ENCODE data around the gene EID2B. TPM values are rescaled to one million over a fixed set of nuclear protein-coding genes. Genes with fewer than 3 reads are reported as not detected.

EID2B gene
- total and polyA plus RNA-seq, 9 of the 15 experiments (the other 6 are each of a cell fraction or from before 2014, with no cell fraction given): 2.8 to 8.8 (median 4.8) TPM

DNA sequence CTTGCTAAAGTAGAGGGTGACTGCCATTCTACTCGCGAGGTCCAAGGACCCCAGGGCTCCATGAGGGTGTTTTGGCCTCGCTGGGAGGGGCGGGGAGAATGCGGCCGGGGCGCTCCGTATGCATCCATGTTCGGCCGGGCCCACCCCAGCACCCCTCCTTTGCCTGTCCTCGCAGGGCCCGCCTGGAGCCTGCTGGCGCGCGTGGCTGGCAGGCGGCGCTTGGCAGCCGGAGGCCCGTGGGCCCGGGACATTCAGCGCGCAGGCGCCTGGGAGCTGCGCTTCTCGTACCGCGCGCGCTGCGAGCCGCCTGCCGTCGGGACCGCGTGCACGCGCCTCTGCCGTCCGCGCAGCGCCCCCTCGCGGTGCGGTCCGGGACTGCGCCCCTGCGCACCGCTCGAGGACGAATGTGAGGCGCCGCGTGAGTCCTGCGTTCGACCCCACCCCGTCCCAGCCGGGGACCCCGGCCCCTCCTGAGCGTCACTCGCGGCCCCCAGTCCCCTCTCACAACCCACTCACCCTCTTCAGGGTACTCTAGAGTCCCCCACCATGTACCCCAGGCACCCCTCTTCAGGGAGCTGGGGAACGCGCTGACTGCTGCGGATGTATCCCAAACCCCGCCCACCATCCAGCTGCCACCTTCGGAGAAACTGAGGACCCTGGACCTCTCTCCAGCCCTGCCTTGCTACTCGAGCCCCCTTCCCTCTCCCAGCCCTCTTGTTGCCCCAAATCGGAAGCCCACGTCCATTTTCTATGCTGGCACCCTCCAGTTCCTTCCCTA lies 29.8 kb downstream of the EID2B start (continued):
- TF ChIP-seq ZNF217 (CRISPR knock-in tag; IDR thresholded peaks at IDR 0.05) (peak; percentile 76; the same call in 1 of the 2 replicates), TCF3 (CRISPR knock-in tag; IDR thresholded peaks at IDR 0.05) (peak; percentile 46), FOSL1 (tag; conservative IDR thresholded peaks at IDR 0.05) (peak; percentile 25; the same call in 1 of the 2 replicates), ZBTB43 (CRISPR knock-in tag; IDR thresholded peaks at IDR 0.05) (peak; percentile 96), AFF4 (CRISPR knock-in tag; IDR thresholded peaks at IDR 0.05) (peak; percentile 82), NONO (IDR thresholded peaks at IDR 0.05; ENCODE audit: low read depth in 2 of 2, low read length in 1 of 2) (peak in 1 of 2 experiments; percentile 83; a peak in 2 of 4 replicates), ZFX (CRISPR knock-in tag; IDR thresholded peaks at IDR 0.05) (peak; percentile 86), MAFK (IDR thresholded peaks at IDR 0.05; ENCODE audit: low read length) (no peak), TEAD1 (CRISPR knock-in tag; IDR thresholded peaks at IDR 0.05) (peak in 1 of 2 experiments; percentile 97; a peak in 2 of 4 replicates), ZNF282 (CRISPR knock-in tag; IDR thresholded peaks at IDR 0.05) (peak; percentile 99), TOE1 (IDR thresholded peaks at IDR 0.05; ENCODE audit: borderline replicate concordance) (no peak; the same call in 1 of the 2 replicates), TOE1 (CRISPR knock-in tag; IDR thresholded peaks at IDR 0.05; ENCODE audit: borderline replicate concordance, low read depth) (peak; percentile 99), PHF8 (IDR thresholded peaks at IDR 0.05; ENCODE audit: borderline replicate concordance, low read length) (peak; percentile 37; the same call in 1 of the 2 replicates), U2AF2 (optimal IDR thresholded peaks at IDR 0.05; ENCODE audit: low read depth, low read length) (no peak), CREB1 (IDR thresholded peaks at IDR 0.05) (no peak; the same call in 1 of the 2 replicates), CREB1 (CRISPR knock-in tag; IDR thresholded peaks at IDR 0.05) (peak; percentile 90)
- TF ChIP-seq, protein P1, sequence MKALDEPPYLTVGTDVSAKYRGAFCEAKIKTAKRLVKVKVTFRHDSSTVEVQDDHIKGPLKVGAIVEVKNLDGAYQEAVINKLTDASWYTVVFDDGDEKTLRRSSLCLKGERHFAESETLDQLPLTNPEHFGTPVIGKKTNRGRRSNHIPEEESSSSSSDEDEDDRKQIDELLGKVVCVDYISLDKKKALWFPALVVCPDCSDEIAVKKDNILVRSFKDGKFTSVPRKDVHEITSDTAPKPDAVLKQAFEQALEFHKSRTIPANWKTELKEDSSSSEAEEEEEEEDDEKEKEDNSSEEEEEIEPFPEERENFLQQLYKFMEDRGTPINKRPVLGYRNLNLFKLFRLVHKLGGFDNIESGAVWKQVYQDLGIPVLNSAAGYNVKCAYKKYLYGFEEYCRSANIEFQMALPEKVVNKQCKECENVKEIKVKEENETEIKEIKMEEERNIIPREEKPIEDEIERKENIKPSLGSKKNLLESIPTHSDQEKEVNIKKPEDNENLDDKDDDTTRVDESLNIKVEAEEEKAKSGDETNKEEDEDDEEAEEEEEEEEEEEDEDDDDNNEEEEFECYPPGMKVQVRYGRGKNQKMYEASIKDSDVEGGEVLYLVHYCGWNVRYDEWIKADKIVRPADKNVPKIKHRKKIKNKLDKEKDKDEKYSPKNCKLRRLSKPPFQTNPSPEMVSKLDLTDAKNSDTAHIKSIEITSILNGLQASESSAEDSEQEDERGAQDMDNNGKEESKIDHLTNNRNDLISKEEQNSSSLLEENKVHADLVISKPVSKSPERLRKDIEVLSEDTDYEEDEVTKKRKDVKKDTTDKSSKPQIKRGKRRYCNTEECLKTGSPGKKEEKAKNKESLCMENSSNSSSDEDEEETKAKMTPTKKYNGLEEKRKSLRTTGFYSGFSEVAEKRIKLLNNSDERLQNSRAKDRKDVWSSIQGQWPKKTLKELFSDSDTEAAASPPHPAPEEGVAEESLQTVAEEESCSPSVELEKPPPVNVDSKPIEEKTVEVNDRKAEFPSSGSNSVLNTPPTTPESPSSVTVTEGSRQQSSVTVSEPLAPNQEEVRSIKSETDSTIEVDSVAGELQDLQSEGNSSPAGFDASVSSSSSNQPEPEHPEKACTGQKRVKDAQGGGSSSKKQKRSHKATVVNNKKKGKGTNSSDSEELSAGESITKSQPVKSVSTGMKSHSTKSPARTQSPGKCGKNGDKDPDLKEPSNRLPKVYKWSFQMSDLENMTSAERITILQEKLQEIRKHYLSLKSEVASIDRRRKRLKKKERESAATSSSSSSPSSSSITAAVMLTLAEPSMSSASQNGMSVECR (CRISPR knock-in tag; IDR thresholded peaks at IDR 0.05): peak; percentile 83
